T1000 (cell line): ENCODE results near the gene PLSCR2.
"Not testable (repeated sequence)": the region's sequence is repeated elsewhere in the genome, so short reads cannot be mapped to it uniquely, and the experiment has no call there.

ENCODE experiments used
- DNase-seq: peaks from one replicate; lab custom pipeline; 2025; ENCODE audit warnings: mixed read lengths; lab: John Stamatoyannopoulos, UW

PLSCR2 gene

DNA sequence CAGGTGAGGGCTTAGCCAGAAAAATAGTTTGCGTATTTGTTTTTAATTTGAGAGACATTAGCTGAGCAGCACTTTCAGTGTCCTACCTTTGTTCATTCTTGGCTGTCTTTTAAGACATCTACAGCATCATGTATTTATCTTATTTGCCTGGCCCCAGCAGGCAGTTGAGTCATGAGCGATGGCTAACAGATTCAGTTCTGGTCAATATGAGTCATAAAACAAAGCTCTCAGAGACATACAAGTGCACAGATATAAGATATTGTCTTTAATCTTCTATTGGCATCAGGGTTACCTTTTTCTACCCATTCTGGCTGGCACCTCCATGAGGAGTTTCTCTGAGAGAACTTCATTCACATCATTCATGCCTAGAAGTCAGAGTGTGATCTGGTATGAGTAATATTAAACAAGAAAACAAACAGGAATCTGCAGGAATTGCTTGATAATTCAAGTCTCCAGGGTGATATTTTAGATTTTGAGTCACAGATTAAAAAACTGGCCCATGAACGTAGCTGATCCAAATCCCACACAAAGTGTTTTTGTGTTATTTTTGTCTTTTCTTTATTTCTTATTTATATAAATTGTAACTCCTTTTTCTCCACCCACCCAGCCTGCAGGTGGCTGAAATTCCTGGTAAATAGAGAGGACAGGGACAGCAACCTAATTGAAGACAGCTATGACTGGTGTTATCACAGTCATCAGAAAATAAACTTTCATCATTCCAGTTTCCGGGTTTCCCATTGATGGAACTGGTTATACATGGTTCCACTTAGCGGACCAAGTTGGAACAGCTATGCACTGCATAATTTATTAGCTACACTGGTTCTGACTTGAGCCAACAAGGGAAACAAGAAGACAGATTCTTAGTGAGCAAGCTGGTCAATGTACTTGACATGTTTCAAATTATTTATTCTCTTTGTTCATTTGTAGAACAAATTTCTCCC is 47.3 kb downstream of the PLSCR2 start:
- peak; percentile 18 for DNase-seq

DNA sequence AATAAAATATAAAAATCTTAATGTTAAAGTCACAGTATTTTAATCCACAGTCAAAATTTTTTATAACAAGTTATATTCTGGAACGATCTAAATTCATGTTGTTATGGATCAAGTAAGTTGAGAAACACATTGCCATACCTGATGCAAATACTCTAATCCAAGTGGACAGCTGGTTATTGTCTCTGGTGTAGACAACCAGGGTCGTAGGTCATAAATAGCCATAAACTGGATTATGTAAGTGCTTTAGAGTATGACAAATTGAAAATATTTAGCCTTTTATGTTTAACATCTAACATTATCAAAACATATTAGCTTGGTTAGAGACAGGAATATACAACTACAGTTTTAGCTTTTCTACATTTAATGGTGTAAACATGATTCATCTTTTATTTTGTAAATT is 53.0 kb downstream of the PLSCR2 start:
- DNase-seq: no peak

DNA sequence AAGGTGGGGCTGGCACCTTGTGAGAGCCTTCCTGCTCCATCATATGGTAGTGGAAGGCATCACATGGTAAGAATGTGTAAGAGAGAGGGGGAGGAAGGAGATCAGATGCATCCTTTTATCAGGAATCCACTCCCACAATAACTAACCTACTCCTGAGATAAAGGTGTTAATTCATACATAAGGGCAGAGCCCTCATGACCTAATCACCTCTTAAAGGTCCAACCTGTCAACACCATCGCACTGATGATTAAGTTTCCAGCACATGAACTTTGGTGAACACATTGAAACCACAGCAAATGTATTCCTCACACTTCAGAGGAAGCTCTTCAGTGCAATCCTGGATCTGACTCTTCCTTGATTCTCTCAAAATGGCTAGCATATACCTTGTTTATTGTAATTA is 55.4 kb downstream of the PLSCR2 start:
- no peak for DNase-seq

DNA sequence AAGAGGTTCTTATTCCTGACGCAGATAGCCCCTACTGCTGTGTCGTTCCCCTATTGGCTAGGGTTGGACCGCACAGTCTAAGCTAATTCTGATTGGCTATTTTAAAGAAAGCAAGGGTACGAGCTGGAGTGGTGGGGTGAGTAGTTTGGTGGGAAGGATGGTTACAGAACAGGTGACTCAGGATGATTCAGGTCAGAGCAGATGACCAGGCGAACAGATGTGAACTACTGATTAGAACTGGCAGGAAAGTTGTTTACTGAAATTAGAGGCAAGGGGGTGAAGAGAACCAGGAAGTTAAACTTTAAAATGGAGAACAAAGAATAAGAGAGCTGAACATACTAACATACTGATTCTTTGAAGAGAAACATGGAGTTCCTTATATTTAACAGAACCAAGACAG is 56.6 kb downstream of the PLSCR2 start:
- DNase-seq: not testable (repeated sequence)

DNA sequence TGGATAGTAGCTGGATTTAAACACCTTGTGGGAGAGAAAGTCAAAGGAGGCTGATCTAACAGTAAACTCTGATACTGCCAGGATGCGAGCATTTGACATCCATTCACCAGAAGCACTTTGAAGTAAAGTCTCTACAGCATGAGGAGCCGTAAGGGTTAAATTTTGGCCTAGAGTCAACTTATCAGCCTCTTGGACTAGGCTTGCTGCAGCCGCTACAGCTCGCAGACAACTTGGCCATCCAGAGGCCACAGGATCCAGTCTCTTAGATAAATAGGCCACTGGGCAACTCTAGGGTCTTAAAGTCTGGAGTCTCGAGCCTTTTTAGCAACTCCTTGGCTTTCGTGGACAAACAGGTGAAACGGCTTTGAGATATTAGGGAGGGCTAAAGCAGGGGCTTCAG is 61.4 kb downstream of the PLSCR2 start:
- no peak for DNase-seq

DNA sequence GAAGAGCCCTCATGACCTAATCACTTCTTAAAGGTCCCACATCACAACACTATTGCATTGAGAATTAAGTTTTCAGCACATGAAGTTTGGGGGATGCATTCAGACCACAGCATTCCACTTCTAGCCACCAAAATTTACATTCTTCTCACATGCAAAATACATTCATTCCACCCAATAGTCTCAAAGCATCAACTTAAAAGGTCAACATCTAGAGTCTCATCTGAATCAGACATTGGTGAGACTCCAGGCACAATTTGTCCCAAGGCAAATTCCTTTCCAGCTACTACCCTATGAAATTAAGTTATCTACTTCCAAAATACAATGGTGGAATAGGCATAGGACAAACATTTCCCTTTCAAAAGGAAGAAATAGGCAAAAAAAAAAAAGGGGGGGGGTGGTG is 64.9 kb downstream of the PLSCR2 start:
- no peak for DNase-seq

DNA sequence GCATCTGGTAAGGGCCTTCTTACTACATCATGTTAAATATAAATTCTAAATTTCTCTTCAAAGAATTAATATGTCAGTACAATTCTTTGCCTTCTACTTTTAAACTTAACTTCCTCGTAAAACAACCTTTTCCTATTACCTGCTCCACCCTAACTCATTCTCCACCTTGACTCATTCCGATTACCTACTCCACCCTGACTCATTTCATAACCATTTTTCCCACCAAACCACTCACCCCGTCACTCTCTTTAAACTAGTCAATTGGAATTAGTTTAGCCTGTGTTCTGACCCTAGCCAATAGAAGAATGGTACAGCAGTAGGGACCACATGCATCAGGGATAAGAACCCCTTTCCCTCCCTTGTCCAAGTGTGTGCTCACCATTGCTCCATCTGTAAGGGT is 65.6 kb downstream of the PLSCR2 start:
- DNase-seq: no peak

DNA sequence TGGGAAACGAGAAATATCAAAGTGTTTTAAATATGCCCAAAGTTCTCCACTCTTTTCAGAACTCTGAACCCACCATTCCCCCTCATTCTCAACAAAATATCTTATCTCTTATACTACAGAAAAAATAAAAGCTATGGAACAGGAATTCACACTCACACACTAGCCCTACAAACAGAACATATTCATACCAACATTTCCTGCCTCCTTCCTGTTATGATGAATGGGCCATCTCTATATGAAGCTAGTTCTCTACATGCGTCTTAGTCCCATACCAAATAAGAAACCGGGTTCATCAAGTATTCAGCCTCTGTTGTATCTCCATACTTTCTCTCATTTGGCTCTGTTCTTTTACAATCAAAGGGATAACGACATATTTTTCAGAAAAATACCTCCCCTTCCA is 72.6 kb downstream of the PLSCR2 start:
- no peak for DNase-seq

DNA sequence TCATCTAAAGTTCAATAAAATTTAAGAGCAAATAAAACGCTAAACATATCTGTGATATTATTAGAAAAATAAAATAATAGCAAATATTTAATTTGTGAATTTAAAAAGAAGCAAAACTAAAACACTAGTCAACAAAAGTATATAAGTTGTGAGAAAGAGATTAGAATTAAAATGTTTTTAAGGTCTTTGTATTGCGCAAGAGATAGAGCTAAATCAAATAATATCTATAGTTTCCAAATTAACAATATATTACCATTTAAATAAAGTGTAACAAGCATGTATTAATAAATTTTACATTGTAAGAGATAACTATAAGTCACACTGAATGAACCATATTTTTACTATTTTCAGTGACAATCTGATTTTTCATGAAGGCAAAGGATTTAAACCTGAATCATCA is 74.2 kb downstream of the PLSCR2 start:
- no peak for DNase-seq

DNA sequence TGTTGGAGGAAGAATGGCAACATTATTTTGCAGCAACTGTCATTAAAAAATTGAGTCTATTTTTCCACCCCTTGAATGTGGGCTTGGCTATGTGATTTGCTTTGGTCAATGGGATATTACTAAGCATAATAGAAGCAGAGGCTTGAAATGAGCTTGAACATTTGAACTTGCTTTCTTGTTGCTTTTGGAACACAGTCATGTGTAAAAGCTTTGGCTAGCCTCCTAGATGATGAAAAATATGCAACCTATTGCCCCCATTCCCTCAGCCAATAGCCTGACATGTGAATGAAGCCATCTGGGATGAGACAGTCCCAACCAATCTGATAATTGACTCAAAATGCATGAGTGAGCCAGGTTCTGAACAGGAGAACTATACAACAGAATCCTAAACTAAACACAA is 78.4 kb downstream of the PLSCR2 start:
- no peak for DNase-seq

DNA sequence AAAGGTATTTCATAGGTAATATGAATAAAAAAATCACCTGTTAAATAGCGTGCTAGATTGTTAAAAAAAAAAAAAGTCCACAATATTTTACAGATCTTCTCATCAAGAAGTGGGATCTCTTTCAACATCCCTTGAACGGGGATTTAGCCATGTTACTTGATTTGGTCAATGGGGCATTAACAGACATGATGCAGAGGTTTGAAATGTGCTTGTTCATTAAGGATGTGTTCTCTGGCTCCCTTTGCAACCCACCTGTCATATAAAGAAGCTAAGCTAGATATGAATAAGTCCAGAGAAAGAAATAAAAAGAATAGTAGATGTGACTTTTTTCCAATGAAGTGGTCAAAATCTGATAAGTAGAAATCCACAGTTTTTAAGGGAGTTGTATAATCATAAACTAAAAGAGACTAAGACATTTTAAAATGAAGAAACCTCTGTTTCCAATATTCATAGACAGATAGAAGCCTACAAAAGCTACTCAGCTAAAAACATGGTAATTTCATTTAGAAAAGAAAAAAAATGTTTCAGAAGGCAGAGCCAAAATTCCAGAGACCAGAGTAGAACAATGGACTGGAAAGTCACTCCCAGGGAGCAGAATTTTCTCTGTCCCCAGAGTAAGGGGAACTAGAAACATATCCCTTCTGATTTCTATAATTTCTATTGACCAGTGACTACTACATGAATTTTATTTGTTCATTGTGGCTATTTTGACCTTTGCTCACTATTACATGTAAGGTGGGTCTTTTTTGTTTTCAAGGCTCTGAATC is 79.2 kb downstream of the PLSCR2 start:
- DNase-seq: no peak

DNA sequence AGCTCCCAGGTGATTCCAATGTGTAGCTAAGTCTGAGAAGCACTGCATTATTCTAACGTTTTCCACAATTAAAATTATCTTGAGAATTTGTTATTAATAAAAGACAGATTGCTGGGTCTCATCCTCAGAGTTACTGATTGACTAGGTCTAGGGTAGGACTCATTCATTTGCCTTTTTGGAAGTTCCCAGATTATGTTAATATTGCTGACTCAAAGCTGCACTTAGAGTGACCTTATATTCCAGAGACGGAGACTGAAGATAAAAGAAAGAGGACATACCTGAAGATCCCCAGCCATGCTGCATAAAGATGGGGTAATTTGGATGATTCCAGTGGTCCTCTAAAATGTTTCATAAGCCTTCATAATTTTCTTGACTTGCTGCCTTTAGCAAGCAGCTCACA is 81.8 kb downstream of the PLSCR2 start:
- no peak for DNase-seq

DNA sequence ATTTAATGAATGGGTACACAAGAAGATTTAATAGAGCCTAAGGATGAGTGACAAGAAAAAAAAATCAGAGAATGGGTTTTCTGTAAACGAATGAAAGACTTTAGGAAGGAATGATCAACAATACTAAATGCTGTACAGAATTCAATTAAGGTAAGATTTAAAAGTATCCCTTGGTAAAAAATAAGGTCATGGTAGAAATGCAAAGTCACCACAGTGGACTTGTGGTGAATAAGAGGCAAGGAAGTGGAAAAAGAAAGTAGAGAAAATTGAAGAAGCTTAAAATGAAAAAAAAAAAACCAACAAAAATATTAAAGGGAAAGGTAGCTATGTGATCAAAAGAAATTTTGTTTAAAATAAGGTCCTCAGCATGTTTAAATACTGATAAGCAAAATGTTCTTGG is 82.4 kb downstream of the PLSCR2 start:
- no peak for DNase-seq

DNA sequence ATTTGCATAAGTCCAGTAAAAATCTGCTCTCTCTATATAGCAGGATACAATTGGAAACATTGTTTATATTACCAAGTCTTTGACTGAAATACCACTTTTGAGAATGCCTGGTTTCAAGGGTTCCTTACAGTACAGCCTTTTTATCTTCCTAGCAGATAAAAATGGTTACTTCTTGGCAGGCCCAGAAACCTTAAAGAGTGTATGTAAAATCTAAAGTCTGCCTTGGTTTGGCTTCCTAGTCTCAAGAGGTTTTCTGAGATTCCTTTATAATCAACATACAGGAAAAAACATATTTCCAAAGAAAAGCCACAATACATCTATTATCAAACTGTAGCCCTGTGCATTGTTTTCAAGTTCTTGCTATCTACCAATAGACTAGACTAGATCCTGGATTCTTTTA is 84.6 kb downstream of the PLSCR2 start:
- DNase-seq: no peak
